ENCODE measurements around the gene CACNA1I.

CACNA1I gene

DNA sequence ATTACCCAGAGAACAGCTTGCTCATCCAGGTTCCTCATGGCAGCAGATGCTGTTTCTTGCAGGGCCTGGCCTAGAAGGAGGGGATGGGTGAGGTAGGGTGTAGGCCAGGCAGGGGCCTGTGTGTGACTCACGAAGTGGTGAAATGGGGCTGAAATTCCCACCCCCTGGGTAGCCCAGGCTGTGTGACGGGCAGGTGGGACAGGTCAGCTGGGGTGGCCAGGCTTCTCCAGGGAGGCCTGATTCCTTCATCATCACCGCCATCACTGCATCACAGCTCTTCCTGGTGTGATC, 83.2 kb downstream of the CACNA1I start:
- no peak for DNase-seq

DNA sequence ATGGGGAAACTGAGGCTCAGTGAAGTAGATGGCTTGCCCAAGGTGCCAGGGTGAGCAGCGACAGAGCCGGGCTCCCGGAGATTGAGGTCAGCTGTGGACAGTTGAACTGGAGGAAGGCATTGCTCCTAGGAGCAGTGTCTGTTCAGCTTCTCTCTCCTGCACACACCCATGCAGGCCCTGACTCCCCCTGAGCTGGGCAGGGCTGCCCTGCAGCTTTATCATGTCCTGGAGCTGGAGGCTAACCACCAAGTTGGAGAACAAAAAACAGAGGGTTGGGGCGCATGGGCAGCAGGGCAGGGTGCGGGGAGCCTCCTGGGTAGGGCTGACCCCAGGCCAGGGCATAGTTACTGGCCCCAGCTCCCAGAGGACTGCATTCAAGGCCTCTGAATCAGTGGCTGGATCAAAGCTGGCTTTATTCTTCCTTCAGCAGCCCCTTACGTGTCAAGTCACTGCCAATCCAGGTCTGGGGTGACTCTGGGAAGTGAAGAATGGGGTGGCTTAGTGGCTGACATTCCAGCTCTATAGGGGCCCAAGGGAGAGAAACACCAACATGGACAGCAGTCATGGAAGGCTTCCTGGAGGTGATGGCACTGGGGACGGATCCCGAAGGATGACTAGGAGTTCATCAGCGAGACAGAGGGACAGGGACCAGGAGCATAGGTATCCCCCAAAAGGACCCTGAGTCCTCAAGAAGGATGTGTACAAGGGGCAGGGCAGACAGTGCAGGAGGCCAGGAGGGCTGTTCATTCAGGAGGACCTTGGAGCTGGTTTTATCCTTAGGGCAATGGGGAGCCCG, 83.8 kb downstream of the CACNA1I start:
- DNase-seq, result no peak

DNA sequence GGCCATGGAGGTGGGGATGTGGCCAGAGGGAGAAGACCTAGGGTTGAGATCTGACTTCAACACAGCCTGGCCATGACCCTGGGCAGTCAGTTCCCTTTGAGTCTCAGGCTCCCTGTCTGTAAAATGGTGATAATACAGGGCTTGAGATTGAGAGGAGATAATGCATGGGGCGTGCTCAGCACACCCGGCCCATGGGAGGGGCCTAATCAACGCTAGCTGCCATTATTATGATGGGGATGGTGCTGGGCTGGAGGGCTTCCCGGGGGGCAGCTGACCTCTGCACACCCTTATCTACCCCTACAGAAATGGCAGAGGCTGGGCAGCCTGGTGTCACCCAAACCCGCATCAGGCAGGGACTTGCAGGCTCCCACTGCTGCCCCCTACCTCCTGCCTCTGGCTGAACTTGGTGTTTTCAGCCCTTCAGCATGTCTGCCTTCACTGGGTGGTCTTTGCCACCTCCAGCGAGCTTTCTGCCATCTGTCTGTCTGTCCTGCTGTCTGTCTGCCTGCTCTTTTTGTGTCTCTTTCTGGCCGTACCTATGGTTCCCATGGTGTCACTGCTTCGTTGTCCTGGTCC, 84.5 kb downstream of the CACNA1I start:
- no peak for DNase-seq

DNA sequence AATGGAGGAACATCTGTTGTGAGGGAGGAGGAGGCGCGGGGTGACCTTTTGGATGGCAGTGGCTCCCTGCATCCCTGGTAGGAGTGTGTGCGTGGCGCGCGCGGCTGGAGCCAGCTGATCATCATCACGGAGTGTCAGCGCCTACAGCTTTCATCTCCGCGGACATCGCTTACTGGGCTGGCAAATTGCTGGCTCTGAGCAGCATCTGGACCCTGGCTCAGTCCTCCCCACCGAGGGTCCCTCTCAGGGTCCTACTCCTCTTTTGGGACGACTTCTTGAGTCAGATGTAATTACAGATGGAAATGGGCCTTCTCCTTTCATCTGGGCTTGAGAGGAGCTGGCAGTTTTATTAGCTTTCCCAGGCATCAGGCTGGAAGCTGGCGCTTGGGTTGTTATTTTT, 85.3 kb downstream of the CACNA1I start:
- DNase-seq, result no peak

DNA sequence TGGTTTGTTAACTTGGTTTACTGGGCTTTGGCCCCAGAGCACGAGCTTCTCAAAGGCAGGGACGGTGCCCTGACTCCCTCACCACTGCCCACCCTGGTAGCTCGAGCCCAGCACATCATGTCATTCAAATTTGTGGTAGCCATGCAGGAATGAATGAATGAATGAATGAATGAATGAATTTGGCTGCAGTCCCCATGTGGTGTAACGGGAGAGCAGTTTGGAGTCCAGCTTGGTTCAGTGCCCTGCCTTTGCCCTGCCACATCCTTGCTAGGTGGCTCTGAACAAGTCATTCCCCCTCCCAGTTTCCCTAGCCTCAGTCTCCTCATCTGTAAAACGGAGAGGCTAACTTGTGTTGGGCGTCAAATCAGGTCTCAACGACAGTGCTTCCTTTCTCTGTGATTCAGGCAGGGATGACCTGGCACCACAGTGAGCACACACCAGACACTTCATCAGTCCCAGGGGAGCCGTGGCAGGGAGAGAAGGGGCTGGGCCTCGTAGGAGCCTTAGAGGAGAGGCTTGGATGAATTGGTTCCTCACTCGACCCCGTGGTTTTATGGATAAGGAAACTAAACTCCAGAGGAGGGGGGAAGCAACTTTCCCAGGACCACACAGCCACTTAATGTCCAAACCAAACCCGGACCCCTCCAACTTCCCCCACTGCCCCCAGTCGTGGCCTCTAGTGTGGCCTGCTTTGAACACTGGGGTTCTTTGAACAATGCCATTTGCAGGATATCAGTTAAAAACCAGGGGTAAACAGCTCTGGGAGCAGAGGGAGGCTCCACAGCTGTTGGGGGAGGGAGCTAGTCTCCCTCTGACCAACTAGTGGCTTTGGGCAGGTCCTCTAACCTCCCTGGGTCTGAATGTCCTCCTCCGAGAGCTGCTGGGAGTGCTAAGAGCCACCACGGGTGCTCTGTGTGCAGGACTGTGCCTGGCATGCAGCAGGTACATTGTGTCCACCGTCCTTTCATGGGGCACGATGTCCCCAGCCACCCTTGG, 86.2 kb downstream of the CACNA1I start:
- DNase-seq, result no peak

DNA sequence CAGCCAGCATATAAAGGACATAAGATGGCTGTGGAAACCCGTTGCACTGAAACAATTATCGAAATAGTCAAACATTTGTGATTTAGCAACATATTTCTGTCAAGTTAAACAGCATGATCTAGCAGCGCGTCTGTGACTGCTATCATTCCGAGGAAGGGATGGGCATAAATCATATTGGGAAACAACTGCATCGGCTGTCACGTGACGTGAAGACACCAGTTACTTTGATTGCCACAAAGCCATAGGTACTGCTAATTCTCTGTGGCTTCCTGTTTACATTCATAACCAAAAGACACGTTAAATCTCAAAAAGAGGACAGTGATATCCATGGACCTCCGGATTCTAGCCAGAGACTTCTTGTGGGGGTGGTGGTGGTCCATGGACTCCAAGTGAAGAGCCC, 87.8 kb downstream of the CACNA1I start:
- DNase-seq, result no peak

DNA sequence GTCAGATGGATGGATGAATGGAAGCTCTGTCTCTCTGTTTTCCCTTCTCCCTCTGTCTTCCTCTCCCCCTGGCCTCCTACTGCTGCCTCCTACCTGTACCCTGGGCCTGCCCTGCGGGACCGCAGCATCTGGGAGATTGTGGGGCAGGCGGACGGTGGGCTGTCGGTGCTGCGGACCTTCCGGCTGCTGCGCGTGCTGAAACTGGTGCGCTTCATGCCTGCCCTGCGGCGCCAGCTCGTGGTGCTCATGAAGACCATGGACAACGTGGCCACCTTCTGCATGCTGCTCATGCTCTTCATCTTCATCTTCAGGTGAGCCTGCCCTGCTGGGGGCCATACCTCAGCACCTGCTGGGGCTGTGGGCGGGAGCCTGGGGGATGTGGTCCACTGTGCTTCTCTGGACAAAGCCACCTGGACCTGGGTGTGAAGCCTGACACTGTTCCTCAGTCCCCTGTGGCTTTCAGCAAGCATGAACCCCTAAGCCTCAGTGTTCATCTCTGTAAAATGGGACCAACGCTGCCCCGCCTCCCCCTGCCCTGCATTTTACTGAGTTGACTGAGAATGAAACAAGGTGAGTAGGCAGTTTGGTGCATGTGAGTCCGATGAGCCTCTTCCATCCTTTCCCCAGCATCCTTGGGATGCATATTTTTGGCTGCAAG, 88.4 kb downstream of the CACNA1I start:
- DNase-seq, result no peak

DNA sequence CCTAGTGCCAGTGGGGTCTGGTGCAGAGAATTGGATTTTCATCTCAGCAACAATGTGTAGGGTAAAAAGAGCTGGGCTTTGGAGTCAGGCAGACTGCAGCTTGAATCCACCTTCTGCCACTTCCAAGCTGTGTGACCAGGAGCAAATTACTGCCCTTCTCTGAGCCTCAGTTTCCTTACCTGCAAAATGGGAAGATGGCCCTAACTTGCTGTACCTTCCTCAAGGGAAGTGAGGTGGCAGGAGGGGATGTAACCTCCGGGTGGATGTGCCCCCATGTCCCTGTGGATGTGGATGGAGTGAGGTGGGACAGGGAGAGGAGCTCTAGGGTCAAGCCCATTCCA, 90.9 kb downstream of the CACNA1I start:
- DNase-seq, result no peak

DNA sequence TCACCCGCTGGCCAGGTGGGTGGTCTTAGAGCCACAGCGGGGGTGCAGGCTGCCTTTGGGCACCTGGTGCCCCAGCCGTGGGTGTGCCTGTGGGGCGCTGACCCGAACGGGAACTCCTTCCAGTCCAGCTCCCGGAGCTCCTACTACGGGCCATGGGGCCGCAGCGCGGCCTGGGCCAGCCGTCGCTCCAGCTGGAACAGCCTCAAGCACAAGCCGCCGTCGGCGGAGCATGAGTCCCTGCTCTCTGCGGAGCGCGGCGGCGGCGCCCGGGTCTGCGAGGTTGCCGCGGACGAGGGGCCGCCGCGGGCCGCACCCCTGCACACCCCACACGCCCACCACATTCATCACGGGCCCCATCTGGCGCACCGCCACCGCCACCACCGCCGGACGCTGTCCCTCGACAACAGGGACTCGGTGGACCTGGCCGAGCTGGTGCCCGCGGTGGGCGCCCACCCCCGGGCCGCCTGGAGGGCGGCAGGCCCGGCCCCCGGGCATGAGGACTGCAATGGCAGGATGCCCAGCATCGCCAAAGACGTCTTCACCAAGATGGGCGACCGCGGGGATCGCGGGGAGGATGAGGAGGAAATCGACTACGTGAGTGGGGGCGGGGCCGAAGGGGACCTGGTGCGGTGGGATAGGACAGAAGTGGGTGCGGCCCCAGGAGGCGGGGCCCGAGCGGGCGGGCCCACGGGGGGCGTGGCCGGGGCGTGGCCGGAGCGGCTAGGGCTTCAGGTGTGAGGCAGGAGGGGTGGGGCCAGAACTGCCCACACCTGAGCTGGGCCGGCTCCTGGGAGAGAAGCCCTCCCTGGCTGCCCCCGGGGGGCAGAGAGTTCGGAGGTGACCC, 91.5 kb downstream of the CACNA1I start:
- no peak for DNase-seq

DNA sequence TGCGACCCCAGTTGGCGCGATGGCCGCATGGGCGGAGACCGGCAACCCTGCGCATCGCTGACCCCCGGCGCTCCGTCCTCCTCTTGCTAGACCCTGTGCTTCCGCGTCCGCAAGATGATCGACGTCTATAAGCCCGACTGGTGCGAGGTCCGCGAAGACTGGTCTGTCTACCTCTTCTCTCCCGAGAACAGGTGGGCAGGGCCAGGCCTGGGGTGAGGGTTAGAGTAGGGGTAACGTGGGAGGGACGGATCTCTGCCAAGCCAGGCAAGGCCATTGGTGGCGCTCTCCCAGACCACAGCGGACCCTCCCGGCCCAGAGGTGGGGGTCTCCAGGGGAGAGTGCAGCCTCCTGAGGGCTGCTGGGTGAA, 92.1 kb downstream of the CACNA1I start:
- no peak for DNase-seq

DNA sequence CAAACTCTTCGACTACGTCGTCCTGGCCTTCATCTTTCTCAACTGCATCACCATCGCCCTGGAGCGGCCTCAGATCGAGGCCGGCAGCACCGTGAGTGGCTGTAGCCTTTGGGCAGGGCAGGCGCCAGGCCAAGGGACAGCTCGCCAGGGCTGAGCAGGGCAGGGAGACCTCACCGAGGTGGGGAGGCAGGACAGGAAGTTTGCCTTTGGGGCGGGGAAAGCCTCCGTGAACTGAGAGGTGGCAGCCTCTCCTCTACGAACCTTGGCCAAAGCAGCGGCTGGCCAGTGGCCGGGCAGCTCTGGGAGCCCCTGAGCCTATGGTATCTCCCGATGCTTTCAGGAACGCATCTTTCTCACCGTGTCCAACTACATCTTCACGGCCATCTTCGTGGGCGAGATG, 93.2 kb downstream of the CACNA1I start:
- no peak for DNase-seq

DNA sequence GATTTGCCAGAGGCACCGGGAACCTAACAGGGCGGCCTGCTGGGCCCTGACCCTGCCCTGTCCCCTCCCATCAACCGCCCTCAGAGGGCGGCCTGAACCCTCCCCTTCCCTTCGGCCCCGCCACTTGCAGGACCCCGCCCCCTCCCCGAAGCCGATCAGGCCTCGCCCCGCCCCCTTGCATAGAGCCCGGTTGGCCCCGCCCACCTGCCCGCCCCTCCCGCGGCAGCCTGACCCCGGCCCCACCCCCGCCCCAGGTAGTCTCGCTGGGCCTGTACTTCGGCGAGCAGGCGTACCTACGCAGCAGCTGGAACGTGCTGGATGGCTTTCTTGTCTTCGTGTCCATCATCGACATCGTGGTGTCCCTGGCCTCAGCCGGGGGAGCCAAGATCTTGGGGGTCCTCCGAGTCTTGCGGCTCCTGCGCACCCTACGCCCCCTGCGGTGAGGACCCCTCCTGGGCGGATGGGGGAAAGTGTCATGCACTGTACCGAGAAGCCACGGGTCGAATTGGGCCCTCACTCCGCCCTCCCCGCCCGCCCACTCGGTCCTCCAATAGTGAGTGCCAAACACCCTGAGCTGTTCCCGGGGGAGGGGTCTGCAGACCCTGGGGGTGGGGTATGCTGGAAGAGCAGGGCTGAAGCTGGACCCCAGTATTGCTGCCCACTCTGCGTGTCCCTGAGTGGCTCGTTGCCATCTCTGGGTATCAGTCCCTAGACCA, 94.1 kb downstream of the CACNA1I start:
- no peak for DNase-seq

DNA sequence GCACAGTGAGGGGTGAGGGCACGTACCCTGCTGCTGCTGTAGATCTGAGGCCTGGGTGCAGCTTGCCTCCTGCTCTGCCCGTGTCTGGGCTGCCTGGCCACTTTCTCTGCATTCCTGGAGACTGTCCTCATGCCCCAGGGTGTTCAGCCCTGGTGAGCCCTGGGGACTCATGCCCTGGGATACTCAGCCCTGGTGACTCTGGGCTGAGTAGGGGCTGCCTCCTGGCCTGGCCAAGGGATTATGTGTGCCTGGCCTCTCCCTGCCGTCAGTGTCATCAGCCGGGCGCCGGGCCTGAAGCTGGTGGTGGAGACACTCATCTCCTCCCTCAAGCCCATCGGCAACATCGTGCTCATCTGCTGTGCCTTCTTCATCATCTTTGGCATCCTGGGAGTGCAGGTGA, 94.7 kb downstream of the CACNA1I start:
- no peak for DNase-seq

DNA sequence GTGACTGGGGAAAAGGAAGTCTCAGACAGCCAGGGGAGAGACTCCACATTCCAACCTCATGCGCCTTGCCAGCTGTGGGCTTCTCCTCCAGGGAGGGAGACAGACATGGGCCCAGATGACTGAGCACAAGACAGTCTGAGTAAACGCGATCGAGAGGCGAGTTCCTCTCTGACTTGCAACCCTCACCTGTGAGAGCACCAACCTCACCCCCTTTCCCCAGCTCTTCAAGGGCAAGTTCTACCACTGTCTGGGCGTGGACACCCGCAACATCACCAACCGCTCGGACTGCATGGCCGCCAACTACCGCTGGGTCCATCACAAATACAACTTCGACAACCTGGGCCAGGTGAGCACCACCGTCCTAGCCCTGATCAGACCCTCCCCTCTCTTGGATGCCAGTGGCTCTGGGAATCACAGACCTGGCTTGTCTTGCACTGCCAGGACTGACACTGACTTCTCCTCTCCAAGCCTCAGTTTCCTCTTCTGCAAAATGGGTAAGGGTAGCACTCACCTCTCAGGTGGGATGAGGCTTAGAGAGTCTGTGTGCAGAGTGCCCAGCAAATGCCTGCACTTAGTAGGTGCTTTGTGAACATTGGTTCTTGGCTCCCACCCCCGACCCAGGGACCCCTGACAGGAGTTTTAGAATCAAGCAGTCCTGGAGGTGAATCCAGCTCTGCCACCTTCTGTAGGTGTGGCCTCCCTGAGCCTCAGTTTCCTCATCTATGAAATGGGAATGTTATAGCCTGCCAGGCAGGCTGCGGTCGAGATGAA, 95.3 kb downstream of the CACNA1I start:
- DNase-seq, result no peak

DNA sequence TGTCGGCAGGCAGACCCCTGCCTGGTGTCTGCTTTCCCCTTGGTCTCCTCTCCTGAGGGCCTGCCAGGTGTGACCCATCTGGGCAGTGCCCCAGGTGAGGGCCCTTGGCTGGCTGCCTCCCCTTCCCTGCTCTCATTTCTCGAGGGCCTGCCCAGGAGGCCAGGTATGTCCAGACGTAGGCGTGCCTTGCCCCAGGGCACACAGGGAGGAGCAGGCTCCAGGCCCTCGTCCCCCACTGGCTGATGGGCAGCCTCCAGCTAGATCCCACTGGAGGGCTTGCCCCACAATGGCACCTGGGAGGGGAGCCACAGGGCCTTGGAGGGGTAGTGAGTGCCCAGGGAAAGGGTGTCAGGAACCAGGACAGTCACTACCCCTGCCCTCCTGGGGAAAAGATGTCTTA, 95.9 kb downstream of the CACNA1I start:
- DNase-seq, result no peak

DNA sequence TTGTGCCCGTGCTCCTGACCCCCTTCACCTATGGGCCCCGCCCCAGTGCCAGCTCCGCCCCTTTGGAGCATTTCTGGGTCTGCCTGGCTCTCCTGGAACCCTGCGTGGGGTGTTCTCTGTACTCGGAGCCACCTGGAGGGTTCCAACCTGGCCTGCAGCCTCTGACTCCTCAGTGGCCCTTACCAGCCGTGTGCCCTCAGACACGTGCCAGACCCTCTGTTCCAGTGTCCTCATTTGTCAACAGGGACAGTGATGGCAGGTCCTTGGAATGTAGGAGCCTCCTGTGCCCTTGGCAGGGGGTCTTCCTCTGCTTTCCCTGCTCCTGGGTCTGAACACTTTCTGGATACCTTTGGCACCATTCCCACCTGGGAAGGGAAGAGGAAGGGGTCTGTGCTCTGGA, 96.4 kb downstream of the CACNA1I start:
- no peak for DNase-seq

DNA sequence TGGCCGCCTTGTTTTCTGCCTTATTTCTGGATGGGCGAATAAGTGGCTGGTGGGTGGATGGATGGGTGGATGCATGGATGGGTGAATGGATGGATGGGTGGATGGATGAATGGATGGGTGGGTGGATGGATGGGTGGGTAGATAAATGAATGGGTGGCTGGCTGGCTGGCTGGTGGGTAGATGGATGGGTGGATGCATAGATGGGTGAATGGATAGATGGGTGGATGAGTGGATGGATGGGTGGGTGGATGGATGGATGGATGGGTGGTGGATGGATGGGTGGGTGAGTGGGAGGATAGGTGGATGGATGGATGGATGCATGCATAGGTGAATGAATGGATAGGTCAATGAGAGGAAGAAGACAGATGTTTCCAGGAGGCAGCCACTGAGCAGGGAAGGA, 98.9 kb downstream of the CACNA1I start:
- no peak for DNase-seq

DNA sequence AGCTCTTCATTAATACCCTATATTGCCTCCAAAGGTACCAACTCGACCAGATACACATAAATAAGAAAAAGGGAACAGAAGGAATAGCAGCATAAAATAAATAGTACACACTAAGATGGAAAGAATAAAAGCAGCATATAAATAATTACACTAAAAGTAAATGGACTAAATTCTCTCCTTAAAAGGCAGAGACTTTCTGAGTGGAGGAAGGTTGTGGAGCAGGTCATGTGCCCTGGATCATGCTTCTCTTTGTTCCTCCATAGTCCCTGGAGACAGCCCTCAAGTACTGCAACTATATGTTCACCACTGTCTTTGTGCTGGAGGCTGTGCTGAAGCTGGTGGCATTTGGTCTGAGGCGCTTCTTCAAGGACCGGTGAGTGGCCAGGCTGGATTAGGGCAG, 101.4 kb downstream of the CACNA1I start:
- no peak for DNase-seq

DNA sequence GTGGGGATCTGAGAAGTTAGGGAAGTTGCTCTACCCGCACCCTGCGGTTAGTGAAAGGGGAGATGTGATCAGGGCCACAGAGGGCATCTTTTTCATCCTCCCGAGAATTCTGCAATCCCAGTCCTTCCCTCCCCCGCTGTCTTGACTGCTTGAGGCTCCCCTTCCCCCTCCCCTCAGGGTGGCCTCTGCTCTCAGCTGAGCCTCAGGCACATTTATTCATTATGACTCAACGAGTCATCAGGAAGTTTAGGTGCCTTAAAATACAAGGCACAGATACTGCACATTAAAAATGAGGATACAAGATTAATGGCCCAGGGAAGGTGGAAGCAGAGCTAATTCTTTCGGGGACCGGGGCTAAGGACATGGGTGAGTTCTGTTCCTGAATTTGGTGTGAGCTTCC, 104.0 kb downstream of the CACNA1I start:
- no peak for DNase-seq

DNA sequence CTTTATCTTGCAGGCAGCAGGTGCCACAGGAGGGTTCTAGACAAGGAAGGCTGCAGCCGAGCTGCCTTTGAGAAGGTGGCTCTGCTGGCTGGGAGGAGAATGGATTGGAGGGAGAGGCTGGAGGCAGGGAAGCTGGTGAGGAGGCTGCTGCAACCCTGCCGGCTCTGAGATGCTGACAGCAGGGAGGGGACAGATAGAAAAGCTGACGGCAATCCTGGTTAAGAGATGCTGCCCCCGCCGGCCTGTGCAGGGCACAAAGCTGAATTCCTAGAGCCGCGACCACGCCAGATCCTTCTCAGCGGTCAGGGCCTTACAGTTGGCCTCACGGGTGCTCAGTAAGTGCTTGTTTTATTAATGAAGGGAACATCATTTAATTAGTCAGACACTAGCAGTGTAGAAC, 105.4 kb downstream of the CACNA1I start:
- no peak for DNase-seq

DNA sequence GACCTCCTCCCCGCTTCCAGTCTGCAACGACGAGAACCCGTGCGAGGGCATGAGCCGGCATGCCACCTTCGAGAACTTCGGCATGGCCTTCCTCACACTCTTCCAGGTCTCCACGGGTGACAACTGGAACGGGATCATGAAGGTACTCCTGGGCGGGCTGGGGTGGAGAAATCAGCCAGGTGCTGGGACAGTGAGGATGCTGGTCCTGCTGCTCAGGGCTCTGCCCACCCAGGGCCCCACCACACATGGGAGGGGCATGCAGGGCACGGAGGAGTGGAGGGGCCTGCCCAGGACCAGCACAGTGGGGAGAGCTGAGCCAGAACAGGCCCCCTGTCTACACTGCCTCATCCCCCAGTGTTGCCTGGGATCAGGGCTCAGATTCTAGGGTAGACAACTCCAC, 107.4 kb downstream of the CACNA1I start:
- DNase-seq, result no peak
